ENCODE data around the gene SYTL3.

- no peak for TF ChIP-seq CREB1 (CRISPR knock-in tag; IDR thresholded peaks at IDR 0.05)
- TF ChIP-seq CTCF (IDR thresholded peaks at IDR 0.05), result no peak
- TF ChIP-seq NFYB (CRISPR knock-in tag; conservative IDR thresholded peaks at IDR 0.05; ENCODE audit: low read depth), result no peak
- no peak for TF ChIP-seq SP1 (CRISPR knock-in tag; conservative IDR thresholded peaks at IDR 0.05)
- no peak for TF ChIP-seq ZNF425 (CRISPR knock-in tag; conservative IDR thresholded peaks at IDR 0.05)
- no peak for TF ChIP-seq MAX (CRISPR knock-in tag; IDR thresholded peaks at IDR 0.05)
- TF ChIP-seq AFF4 (CRISPR knock-in tag; IDR thresholded peaks at IDR 0.05; ENCODE audit: borderline replicate concordance), result no peak
- TF ChIP-seq TCF7 (CRISPR knock-in tag; IDR thresholded peaks at IDR 0.05; ENCODE audit: low read depth), result no peak
Measured at GRCh38 chr6:158780988-158781691, 131.3 kb downstream of the SYTL3 start.

Data from WTC11 (cell line).